HG02571 (cell line): Measurements from ENCODE around the gene VWA3B.
"Not testable (repeated sequence)": the region's sequence is repeated elsewhere in the genome, so short reads cannot be mapped to it uniquely, and the experiment has no call there.

Experiments
- ATAC-seq: cut with Tn5 transposase; IDR thresholded peaks from one replicate; pipeline ENCODE4 v1.9.1; 2021; ENCODE audit warnings: mild to moderate bottlenecking, moderate library complexity; ENCODE audit not compliant: unreplicated experiment

VWA3B gene

GRCh38 chr2:98130073-98130472 lies 43.1 kb downstream of the VWA3B start:
- not testable (repeated sequence) for ATAC-seq

- peak; percentile 77 for ATAC-seq
These were observed 47.4 kb downstream of the VWA3B start for GRCh38 chr2:98134172-98135005.

GRCh38 chr2:98137196-98137595 lies 50.2 kb downstream of the VWA3B start:
- no peak for ATAC-seq

- ATAC-seq, result not testable (repeated sequence)
These were observed 52.0 kb downstream of the VWA3B start for GRCh38 chr2:98138978-98139377.

- ATAC-seq, result no peak
These were observed 53.2 kb downstream of the VWA3B start for GRCh38 chr2:98140210-98140609.

GRCh38 chr2:98142106-98142791 lies 55.3 kb downstream of the VWA3B start:
- no peak for ATAC-seq

- no peak for ATAC-seq
These were observed 58.1 kb downstream of the VWA3B start for GRCh38 chr2:98145070-98145469.

- ATAC-seq, result not testable (repeated sequence)
These were observed 60.9 kb downstream of the VWA3B start for GRCh38 chr2:98147900-98148299.

- no peak for ATAC-seq
These were observed 61.8 kb downstream of the VWA3B start for GRCh38 chr2:98148595-98149332.

- ATAC-seq, result no peak
These were observed 62.3 kb downstream of the VWA3B start for GRCh38 chr2:98149333-98149697.

GRCh38 chr2:98153481-98153880 lies 66.5 kb downstream of the VWA3B start:
- no peak for ATAC-seq

- no peak for ATAC-seq
These were observed 68.3 kb downstream of the VWA3B start for GRCh38 chr2:98155291-98155690.

GRCh38 chr2:98155716-98156115 lies 68.7 kb downstream of the VWA3B start:
- no peak for ATAC-seq

GRCh38 chr2:98156304-98156703 lies 69.3 kb downstream of the VWA3B start:
- no peak for ATAC-seq

GRCh38 chr2:98157557-98157956 lies 70.6 kb downstream of the VWA3B start:
- ATAC-seq, result no peak

GRCh38 chr2:98158305-98158704 lies 71.3 kb downstream of the VWA3B start:
- no peak for ATAC-seq

GRCh38 chr2:98160554-98160953 lies 73.6 kb downstream of the VWA3B start:
- ATAC-seq, result no peak

GRCh38 chr2:98161186-98161585 lies 74.2 kb downstream of the VWA3B start:
- ATAC-seq, result no peak

- ATAC-seq, result no peak
These were observed 77.3 kb downstream of the VWA3B start for GRCh38 chr2:98164256-98164655.

- no peak for ATAC-seq
These were observed 78.6 kb downstream of the VWA3B start for GRCh38 chr2:98165516-98166071.

GRCh38 chr2:98167916-98168315 lies 80.9 kb downstream of the VWA3B start:
- ATAC-seq, result no peak
